Measurements from ENCODE around the gene ZNF618. TPM values are rescaled to one million over a fixed set of nuclear protein-coding genes. Genes with fewer than 3 reads are reported as not detected.

The ZNF618 gene
- total RNA-seq, 1 experiment from 2014 or later, result 22.0 TPM

GRCh38 chr9:114031948-114032840 lies 156.1 kb downstream of the ZNF618 start:
- Mint-ChIP-seq H3K36me3 (peaks cover 16% of the 10 kb centered on the region), H3K9me3 (no peaks in the 10 kb centered on the region), H3K4me3 (no peak overlapping the region), H3K27ac (no peak overlapping the region), H3K27me3 (ENCODE audit: low read depth) (no peaks in the 10 kb centered on the region), H3K4me1 (no peaks in the 10 kb centered on the region)
- DNase-seq (ENCODE audit: low spot score) (no peak), ATAC-seq (no peak)
- POLR2A ChIA-PET, result no interaction called here
- CTCF ChIA-PET, result interaction anchor here (0.6 to 0.8 kb wide), 3 partner anchors 14 to 295 kb away, joined by 4 to 5 read pairs (median 4); no protein-coding TSS in a partner anchor
- TF ChIP-seq ZNF423 (CRISPR knock-in tag; IDR thresholded peaks at IDR 0.05), result no peak
- TF ChIP-seq HMGA2 (CRISPR knock-in tag; IDR thresholded peaks at IDR 0.05), result no peak

- ATAC-seq, result peak; percentile 71
- Mint-ChIP-seq H3K36me3 (peaks cover 17% of the 10 kb centered on the region), H3K4me1 (peaks cover 12% of the 10 kb centered on the region), H3K27me3 (ENCODE audit: low read depth) (no peaks in the 10 kb centered on the region), H3K4me3 (no peak overlapping the region), H3K9me3 (no peaks in the 10 kb centered on the region), H3K27ac (no peak overlapping the region)
- CTCF ChIA-PET, result interaction anchor here (0.6 to 2.7 kb wide), 6 partner anchors 12 to 237 kb away, joined by 3 to 8 read pairs (median 4); no protein-coding TSS in a partner anchor
- DNase-seq (ENCODE audit: low spot score), result peak; percentile 72
- POLR2A ChIA-PET, result interaction anchor here (0.7 kb wide), 1 partner anchor 222 kb away, joined by 3 read pairs; no protein-coding TSS in a partner anchor
- TF ChIP-seq CTCF (IDR thresholded peaks at IDR 0.05), result peak; percentile 55
- no peak for TF ChIP-seq GRHL2 (CRISPR knock-in tag; IDR thresholded peaks at IDR 0.05; ENCODE audit: insufficient replicate concordance, severe bottlenecking)
Observed at GRCh38 chr9:114033397-114034103, 157.4 kb downstream of the ZNF618 start.

DNA sequence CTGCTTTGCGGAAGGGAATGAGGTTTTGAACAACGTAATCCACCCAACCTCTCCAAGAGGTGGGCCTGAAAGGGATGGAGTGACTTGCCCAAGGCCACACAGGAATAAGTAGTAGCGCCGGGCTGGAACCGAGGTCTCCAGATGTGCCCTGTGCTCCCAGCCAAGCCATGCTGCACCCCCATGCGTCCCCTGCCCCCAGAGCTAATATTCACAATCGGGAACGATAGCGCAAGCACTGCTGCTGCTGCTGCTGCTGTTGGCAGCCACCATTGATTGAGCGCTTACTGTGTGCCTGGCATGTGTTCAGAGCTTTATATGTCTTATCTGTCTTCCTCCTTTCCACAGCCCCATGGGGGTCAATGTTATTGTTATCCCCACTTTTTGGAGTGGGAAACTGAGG lies 158.1 kb downstream of the ZNF618 start:
- Mint-ChIP-seq H3K4me1 (peaks cover 14% of the 10 kb centered on the region), H3K9me3 (no peaks in the 10 kb centered on the region), H3K36me3 (peaks cover 16% of the 10 kb centered on the region), H3K4me3 (no peak overlapping the region), H3K27ac (no peak overlapping the region), H3K27me3 (ENCODE audit: low read depth) (no peaks in the 10 kb centered on the region)
- no peak for DNase-seq (ENCODE audit: low spot score)
- POLR2A ChIA-PET, result no interaction called here
- no peak for ATAC-seq
- no peak for TF ChIP-seq ZNF232 (CRISPR knock-in tag; IDR thresholded peaks at IDR 0.05)
- no peak for TF ChIP-seq ESRRA (CRISPR knock-in tag; IDR thresholded peaks at IDR 0.05; ENCODE audit: borderline replicate concordance)
- TF ChIP-seq ATF6 (CRISPR knock-in tag; IDR thresholded peaks at IDR 0.05), result no peak
- TF ChIP-seq, protein P1, sequence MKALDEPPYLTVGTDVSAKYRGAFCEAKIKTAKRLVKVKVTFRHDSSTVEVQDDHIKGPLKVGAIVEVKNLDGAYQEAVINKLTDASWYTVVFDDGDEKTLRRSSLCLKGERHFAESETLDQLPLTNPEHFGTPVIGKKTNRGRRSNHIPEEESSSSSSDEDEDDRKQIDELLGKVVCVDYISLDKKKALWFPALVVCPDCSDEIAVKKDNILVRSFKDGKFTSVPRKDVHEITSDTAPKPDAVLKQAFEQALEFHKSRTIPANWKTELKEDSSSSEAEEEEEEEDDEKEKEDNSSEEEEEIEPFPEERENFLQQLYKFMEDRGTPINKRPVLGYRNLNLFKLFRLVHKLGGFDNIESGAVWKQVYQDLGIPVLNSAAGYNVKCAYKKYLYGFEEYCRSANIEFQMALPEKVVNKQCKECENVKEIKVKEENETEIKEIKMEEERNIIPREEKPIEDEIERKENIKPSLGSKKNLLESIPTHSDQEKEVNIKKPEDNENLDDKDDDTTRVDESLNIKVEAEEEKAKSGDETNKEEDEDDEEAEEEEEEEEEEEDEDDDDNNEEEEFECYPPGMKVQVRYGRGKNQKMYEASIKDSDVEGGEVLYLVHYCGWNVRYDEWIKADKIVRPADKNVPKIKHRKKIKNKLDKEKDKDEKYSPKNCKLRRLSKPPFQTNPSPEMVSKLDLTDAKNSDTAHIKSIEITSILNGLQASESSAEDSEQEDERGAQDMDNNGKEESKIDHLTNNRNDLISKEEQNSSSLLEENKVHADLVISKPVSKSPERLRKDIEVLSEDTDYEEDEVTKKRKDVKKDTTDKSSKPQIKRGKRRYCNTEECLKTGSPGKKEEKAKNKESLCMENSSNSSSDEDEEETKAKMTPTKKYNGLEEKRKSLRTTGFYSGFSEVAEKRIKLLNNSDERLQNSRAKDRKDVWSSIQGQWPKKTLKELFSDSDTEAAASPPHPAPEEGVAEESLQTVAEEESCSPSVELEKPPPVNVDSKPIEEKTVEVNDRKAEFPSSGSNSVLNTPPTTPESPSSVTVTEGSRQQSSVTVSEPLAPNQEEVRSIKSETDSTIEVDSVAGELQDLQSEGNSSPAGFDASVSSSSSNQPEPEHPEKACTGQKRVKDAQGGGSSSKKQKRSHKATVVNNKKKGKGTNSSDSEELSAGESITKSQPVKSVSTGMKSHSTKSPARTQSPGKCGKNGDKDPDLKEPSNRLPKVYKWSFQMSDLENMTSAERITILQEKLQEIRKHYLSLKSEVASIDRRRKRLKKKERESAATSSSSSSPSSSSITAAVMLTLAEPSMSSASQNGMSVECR (CRISPR knock-in tag; IDR thresholded peaks at IDR 0.05; ENCODE audit: borderline replicate concordance), result no peak
- no peak for TF ChIP-seq ZBTB43 (CRISPR knock-in tag; IDR thresholded peaks at IDR 0.05)
- no peak for TF ChIP-seq JAZF1 (CRISPR knock-in tag; IDR thresholded peaks at IDR 0.05)
- TF ChIP-seq PRRX2 (CRISPR knock-in tag; IDR thresholded peaks at IDR 0.05), result no peak
- TF ChIP-seq RORB (CRISPR knock-in tag; IDR thresholded peaks at IDR 0.05), result no peak
- CTCF ChIA-PET, result interaction anchor here (0.9 to 2.7 kb wide), 3 partner anchors 74 to 227 kb away, joined by 3 to 8 read pairs (median 5); no protein-coding TSS in a partner anchor
